Ovary (tissue), 9 donors: ENCODE measurements around the gene WNK2. TPM values are rescaled to one million over a fixed set of nuclear protein-coding genes. Genes with fewer than 3 reads are reported as not detected.

Experiments
- DNase-seq, 5 donors: peaks; one replicate each; pipeline ENCODE4 v3.0.0-alpha.2; 2019 to 2020
- H3K27ac ChIP-seq, 2 donors: fragments of 200-600 bp; one replicate each; pipeline versions ENCODE4 v1.5.1 to v1.8.0; 2019 to 2022
- H3K27me3 ChIP-seq: fragments of 200-600 bp; one replicate; pipeline ENCODE4 v1.8.0; 2022
- H3K36me3 ChIP-seq: fragments of 200-600 bp; sonication (generic); one replicate; pipeline ENCODE4 v1.5.1; 2019
- H3K4me1 ChIP-seq: one replicate; pipeline ENCODE4 v1.8.1; 2013; ENCODE audit warnings: mild to moderate bottlenecking, moderate library complexity; ENCODE audit not compliant: insufficient read depth
- H3K4me3 ChIP-seq: fragments of 200-600 bp; sonication (generic); one replicate; pipeline ENCODE4 v1.5.1; 2017
- H3K9me3 ChIP-seq, 2 donors: fragments of 200-600 bp in 1 of 2; sonication (generic) in 1 of 2; one replicate each; pipeline versions ENCODE4 v1.5.1 to v1.8.1; 2013 to 2019; ENCODE audit warnings: mild to moderate bottlenecking in 1 of 2, moderate library complexity in 1 of 2
- EP300 ChIP-seq: sonication (generic); formaldehyde crosslinking; IDR thresholded peaks from one replicate; pipeline ENCODE4 v1.6.1; 2017; ENCODE audit warnings: antibody characterized with exemption
- POLR2A ChIP-seq: fragments of 450-650 bp; IDR thresholded peaks from one replicate; pipeline ENCODE4 v1.6.1; 2017; ENCODE audit warnings: antibody characterized with exemption, mild to moderate bottlenecking, moderate library complexity
- WGBS, 3 donors: extraction: QIAGEN DNeasy Blood & Tissue Kit in 1 of 3; methylation state at CpG; one replicate each; pipeline versions ENCODE4 v1.1.5 to v1.1.7; 2013 to 2017; 5-methylcytosine and 5-hydroxymethylcytosine counted together
- intact Hi-C, 4 donors: fragments of 100-400 bp; cut with DNase I; formaldehyde crosslinking; loops; one replicate each; pipeline versions ENCODE4 v1.11.0 to v1.15.1; 2022 to 2023
- polyA plus RNA-seq, 2 donors: library from polyadenylated mRNA; stranded (reverse); fragments of 200-250 nt in 1 of 2; fragments of 350-450 nt in 1 of 2; fragmentation: Illumina TruSeq in 1 of 2; extraction: RNeasy Lipid Tissue Mini Kit (QIAGEN cat#74804) in 1 of 2; gene quantifications; one replicate each; pipeline ENCODE4 v1.2.3, GENCODE V29; 2013 to 2014
- total RNA-seq, 7 donors: library from RNA; depleted of rRNA in 2 of 7; stranded (reverse); fragments of >200 nt in 2 of 7; fragmentation: NEBNext Ultra II Directional in 3 of 7; extraction: Animal tissue kit (Norgen Biotek cat#: 25700) in 3 of 7; gene quantifications; one replicate each; pipeline versions ENCODE4 v1.1.0 to v1.2.4, GENCODE V29; 2016 to 2023
- TF ChIP-seq, protein P1 (sequence below), 3 donors: fragments of 450-650 bp in 2 of 3; fragments of 200-600 bp in 1 of 3; IDR thresholded peaks; one replicate each; pipeline versions ENCODE4 v1.5.1 to v1.8.0; 2016 to 2022; ENCODE audit warnings: antibody characterized with exemption in 3 of 3, mild to moderate bottlenecking in 1 of 3
- donor health status: DM: no; HTN: no; CAD: no; lungs with moderate emphysema.
- donor health status: DM: no; HTN: no; CAD: no.
- donor health status: Bipolar disorder and iron deficiency.
- donor health status: DM: yes; HTN: yes; CAD: no.
- donor health status: DM: no; HTN: no; CAD: no.
- donor health status: DM: yes; HTN: yes; CAD: no.

The WNK2 gene
- total and polyA plus RNA-seq, 9 donors, result 0.53 to 24.7 (median 4.4) TPM

DNA sequence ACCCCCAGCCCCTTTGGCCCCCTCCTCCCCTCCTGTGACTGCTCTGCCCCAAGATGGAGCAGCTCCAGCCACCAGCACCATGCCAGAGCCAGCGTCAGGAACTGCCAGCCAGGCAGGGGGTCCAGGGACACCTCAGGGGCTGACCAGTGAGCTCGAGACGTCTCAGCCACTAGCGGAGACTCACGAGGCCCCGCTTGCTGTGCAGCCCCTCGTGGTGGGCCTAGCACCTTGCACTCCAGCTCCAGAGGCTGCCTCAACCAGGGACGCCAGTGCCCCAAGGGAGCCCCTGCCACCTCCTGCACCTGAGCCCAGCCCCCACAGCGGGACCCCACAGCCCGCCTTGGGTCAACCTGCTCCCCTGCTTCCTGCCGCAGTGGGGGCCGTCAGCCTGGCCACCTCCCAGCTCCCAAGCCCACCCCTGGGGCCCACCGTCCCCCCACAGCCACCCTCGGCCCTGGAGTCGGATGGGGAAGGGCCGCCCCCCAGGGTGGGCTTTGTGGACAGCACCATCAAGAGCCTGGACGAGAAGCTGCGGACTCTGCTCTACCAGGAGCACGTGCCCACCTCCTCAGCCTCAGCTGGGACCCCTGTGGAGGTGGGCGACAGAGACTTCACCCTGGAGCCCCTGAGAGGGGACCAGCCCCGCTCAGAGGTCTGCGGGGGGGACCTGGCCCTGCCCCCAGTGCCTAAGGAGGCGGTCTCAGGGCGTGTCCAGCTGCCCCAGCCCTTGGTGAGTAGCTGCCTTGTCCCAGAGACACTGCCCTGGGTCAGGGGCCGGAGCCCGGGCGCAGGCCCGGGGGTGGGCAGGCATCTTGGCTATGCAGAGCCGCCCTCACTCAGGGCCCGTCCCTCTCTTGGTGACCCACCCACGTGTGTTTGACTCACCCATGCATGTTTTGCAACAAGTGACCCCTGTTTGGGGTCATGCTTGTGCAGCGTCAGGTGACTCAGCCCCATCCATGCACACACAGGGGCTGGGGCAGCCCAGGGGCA lies 105.2 kb downstream of the WNK2 start:
- H3K4me1 ChIP-seq, result no peaks in the 10 kb centered on the region
- intact Hi-C loops, result loop anchor here in 1 of 4 donors (5.0 kb wide), 1 partner anchor 52 kb away; no protein-coding TSS in a partner anchor
- no peaks in the 10 kb centered on the region for H3K9me3 ChIP-seq
- no peak overlapping the region for H3K27ac ChIP-seq
- H3K27me3 ChIP-seq, result no peaks in the 10 kb centered on the region
- H3K4me3 ChIP-seq, result no peak overlapping the region
- 74 to 80% (median 78%) methylated on average over 23 to 32 of the region's 32 CpGs for WGBS, 3 donors
- TF ChIP-seq, protein P1, sequence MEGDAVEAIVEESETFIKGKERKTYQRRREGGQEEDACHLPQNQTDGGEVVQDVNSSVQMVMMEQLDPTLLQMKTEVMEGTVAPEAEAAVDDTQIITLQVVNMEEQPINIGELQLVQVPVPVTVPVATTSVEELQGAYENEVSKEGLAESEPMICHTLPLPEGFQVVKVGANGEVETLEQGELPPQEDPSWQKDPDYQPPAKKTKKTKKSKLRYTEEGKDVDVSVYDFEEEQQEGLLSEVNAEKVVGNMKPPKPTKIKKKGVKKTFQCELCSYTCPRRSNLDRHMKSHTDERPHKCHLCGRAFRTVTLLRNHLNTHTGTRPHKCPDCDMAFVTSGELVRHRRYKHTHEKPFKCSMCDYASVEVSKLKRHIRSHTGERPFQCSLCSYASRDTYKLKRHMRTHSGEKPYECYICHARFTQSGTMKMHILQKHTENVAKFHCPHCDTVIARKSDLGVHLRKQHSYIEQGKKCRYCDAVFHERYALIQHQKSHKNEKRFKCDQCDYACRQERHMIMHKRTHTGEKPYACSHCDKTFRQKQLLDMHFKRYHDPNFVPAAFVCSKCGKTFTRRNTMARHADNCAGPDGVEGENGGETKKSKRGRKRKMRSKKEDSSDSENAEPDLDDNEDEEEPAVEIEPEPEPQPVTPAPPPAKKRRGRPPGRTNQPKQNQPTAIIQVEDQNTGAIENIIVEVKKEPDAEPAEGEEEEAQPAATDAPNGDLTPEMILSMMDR (IDR thresholded peaks at IDR 0.05), result no peak
- no peak for TF ChIP-seq POLR2A
- TF ChIP-seq EP300, result no peak
- DNase-seq, result peak in 2 of 5 donors; percentile 9 to 25
- no peaks in the 10 kb centered on the region for H3K36me3 ChIP-seq

DNA sequence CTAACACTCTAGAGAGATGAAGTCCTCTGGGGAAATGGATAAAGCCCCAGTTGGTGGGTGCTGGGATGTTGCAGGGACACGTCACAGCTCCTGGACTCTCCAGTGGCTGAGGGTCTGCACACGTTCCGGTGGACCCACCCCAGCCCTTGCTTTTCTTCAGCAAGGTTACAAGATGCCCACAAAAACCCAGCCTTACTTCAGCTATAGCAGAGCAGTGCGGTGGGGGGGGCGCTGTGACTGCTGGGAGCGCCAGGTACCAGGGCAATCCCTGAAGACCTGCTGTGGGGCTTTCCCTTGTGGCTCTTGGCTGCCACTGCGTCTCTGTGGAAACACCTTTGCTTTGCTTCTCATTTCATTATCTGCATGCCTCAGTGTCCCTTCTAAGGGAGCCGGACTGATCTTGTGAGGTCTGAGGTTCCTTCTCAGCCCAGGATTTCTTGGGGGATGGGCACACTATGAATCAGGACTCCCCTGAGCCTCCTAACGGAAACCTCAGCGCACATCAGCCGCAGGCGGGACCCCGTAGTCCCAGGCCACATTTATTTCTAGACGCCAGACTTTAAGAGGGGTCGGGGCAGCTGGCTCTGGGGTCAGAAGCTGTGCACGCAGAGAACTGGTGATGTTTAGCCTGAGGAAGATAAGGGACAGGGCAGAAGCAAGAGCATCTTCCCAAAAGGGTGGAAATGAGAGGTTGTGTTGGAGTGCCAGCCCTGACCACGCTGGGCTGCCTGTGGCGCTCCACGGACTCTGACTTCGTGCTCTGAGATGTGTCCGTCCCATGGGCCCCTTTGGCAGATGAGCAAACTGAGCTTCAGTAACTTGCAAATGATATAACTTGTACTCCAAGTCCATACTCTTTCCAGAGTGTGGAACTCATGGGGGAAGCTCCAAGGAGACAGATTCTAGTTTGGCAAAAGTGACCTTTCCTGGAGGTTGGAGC lies 106.8 kb downstream of the WNK2 start:
- TF ChIP-seq EP300 (no peak), POLR2A (no peak)
- TF ChIP-seq, protein P1 (IDR thresholded peaks at IDR 0.05), result no peak
- Histone ChIP-seq H3K36me3 (no peaks in the 10 kb centered on the region), H3K4me1 (no peaks in the 10 kb centered on the region), H3K27me3 (no peaks in the 10 kb centered on the region), H3K9me3 (no peaks in the 10 kb centered on the region), H3K27ac (no peak overlapping the region), H3K4me3 (no peak overlapping the region)
- WGBS, 3 donors, result 82 to 84% (median 84%) methylated on average over 21 of the region's 21 CpGs
- intact Hi-C loops, result no loop called here
- DNase-seq, result peak in 1 of 5 donors; percentile 19

GRCh38 chr9:93291536-93292287 lies 107.8 kb downstream of the WNK2 start:
- TF ChIP-seq, protein P1 (IDR thresholded peaks at IDR 0.05), result no peak
- TF ChIP-seq EP300 (no peak), POLR2A (no peak)
- H3K27ac ChIP-seq, result no peak overlapping the region
- no peaks in the 10 kb centered on the region for H3K36me3 ChIP-seq
- H3K9me3 ChIP-seq, result no peaks in the 10 kb centered on the region
- no peaks in the 10 kb centered on the region for H3K27me3 ChIP-seq
- H3K4me3 ChIP-seq, result no peak overlapping the region
- DNase-seq, result no peak
- WGBS, 3 donors, result 78 to 82% (median 79%) methylated on average over 19 of the region's 19 CpGs
- H3K4me1 ChIP-seq, result no peaks in the 10 kb centered on the region
- intact Hi-C loops, result no loop called here

DNA sequence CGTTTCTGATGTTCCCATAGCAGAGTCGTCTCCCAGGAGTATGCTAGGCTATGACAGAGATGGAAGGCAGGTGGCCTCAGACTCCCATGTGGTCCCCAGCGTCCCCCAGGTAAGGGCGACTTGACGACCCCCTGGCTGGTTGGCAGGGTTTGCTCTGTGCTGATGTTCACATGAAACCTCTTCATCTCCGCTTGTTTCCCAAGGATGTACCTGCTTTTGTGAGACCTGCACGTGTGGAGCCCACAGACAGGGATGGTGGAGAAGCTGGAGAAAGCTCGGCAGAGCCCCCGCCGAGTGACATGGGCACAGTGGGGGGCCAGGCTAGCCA lies 108.3 kb downstream of the WNK2 start:
- intact Hi-C loops, result no loop called here
- no peaks in the 10 kb centered on the region for H3K27me3 ChIP-seq
- no peak for DNase-seq
- no peaks in the 10 kb centered on the region for H3K36me3 ChIP-seq
- H3K4me1 ChIP-seq, result no peaks in the 10 kb centered on the region
- no peak for TF ChIP-seq EP300
- TF ChIP-seq, protein P1 (IDR thresholded peaks at IDR 0.05), result no peak
- no peak for TF ChIP-seq POLR2A
- H3K27ac ChIP-seq, result no peak overlapping the region
- H3K4me3 ChIP-seq, result no peak overlapping the region
- WGBS, 3 donors, result 72 to 83% (median 77%) methylated on average over 10 of the region's 10 CpGs
- no peaks in the 10 kb centered on the region for H3K9me3 ChIP-seq
